AG04450 (cell line): Measurements from ENCODE around the gene RAMACL. TPM values are rescaled to one million over a fixed set of nuclear protein-coding genes. Genes with fewer than 3 reads are reported as not detected.

ENCODE experiments used
- CTCF ChIA-PET: fragments of 300-600, 350-600 bp; formaldehyde crosslinking; extraction: SDS; loops from one replicate; lab custom pipeline; 2022; ENCODE audit warnings: antibody characterized with exemption, inconsistent platforms; lab: Charles Lee
- POLR2A ChIA-PET: fragments of 350-600 bp; formaldehyde crosslinking; extraction: SDS; loops from one replicate; lab custom pipeline; 2021; ENCODE audit warnings: antibody characterized with exemption, inconsistent platforms; lab: Yijun Ruan, JAX
- DNase-seq: peaks from one replicate; pipeline ENCODE4 v3.0.0-alpha.2; 2011; ENCODE audit warnings: low read depth, low spot score
- H3K27ac ChIP-seq: one replicate; pipeline ENCODE4 v1.5.1; 2012; ENCODE audit warnings: low read depth, low read length, control low read depth
- H3K27me3 ChIP-seq: one replicate; pipeline ENCODE4 v1.6.0; 2012; ENCODE audit warnings: low read length; ENCODE audit not compliant: control insufficient read depth, insufficient read depth
- H3K4me3 ChIP-seq: 2 replicates; pipeline ENCODE4 v1.5.1; 2011; ENCODE audit warnings: mild to moderate bottlenecking, low read depth, low read length, control low read depth
- H3K9me3 ChIP-seq: 2 replicates; pipeline ENCODE4 v1.5.1; 2012; ENCODE audit warnings: low read length; ENCODE audit not compliant: control insufficient read depth, insufficient read depth
- CTCF ChIP-seq: IDR thresholded peaks from 2 replicates; pipeline ENCODE4 v1.5.1; 2011; ENCODE audit warnings: low read depth, low read length, control low read depth, inconsistent platforms
- polyA plus RNA-seq: library from polyadenylated mRNA; depleted of rRNA; stranded (reverse); fragments of >200 nt; gene quantifications from 2 replicates; pipeline ENCODE4 v1.2.3, GENCODE V29; 2011; rRNA removed

Gene RAMACL
- polyA plus RNA-seq, 1 experiment = 0.77 TPM

GRCh38 chr6:166534658-166535406 is 51.6 kb downstream of the RAMACL start:
- ChIA-PET CTCF (no interaction called here), POLR2A (no interaction called here)
- Histone ChIP-seq H3K4me3 (no peak overlapping the region), H3K27ac (no peak overlapping the region), H3K27me3 (no peaks in the 10 kb centered on the region), H3K9me3 (no peaks in the 10 kb centered on the region; the same call in 1 of the 2 replicates)
- DNase-seq = no peak
- TF ChIP-seq CTCF = no peak

- ChIA-PET CTCF (no interaction called here), POLR2A (no interaction called here)
- Histone ChIP-seq H3K9me3 (no peaks in the 10 kb centered on the region; the same call in 1 of the 2 replicates), H3K27ac (no peak overlapping the region), H3K27me3 (no peaks in the 10 kb centered on the region), H3K4me3 (no peak overlapping the region)
- DNase-seq = no peak
- TF ChIP-seq CTCF = no peak
Observed at GRCh38 chr6:166533205-166533824, 53.2 kb downstream of the RAMACL start.

Other genes starting within 250 kb of the RAMACL start
- gene SFT2D1, start 244.1 kb downstream of the RAMACL start, polyA plus RNA-seq = 54.8 and 76.5 TPM in 2 replicates
- gene MPC1, start 203.7 kb downstream of the RAMACL start, polyA plus RNA-seq = 15.7 and 20.0 TPM in 2 replicates
- 70.9 and 76.6 TPM in 2 replicates for gene RPS6KA2, start 40.6 kb upstream of the RAMACL start, polyA plus RNA-seq